HG03039 (cell line): ENCODE results near the gene HBS1L.

Experiments
- ATAC-seq: cut with Tn5 transposase; IDR thresholded peaks from one replicate; pipeline ENCODE4 v1.9.1; 2021; ENCODE audit warnings: mild to moderate bottlenecking, moderate library complexity; ENCODE audit not compliant: unreplicated experiment

HBS1L gene

GRCh38 chr6:135037541-135037940, 17.1 kb downstream of the HBS1L start:
- no peak for ATAC-seq

GRCh38 chr6:135036731-135037420, 17.7 kb downstream of the HBS1L start:
- no peak for ATAC-seq

- no peak for ATAC-seq
Measured at GRCh38 chr6:135033238-135033637, 21.4 kb downstream of the HBS1L start.

GRCh38 chr6:135030532-135031178, 24.0 kb downstream of the HBS1L start:
- no peak for ATAC-seq

- peak; percentile 95 for ATAC-seq
Measured at GRCh38 chr6:135030056-135030473, 24.6 kb downstream of the HBS1L start.

GRCh38 chr6:135025775-135026174, 28.8 kb downstream of the HBS1L start:
- no peak for ATAC-seq

DNA sequence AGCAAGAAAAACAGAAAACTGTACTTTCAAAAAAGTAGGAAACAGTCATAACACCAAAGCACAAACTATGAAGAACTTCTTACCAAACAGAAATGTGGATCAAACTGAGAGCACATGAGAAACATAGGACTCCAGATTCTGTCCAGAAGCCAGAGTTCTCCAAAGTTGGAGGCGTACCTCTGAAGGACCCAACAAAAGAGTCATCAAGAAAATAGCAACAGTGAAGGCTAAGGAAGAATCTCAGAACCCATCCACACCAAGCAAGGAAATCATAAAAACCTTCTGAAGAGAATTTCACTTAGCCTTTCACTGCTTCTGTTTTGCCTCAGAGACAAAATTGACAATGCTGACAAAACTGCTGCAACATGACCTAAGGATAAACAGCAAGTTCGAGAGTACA, 29.4 kb downstream of the HBS1L start:
- no peak for ATAC-seq

GRCh38 chr6:135022050-135022697, 32.4 kb downstream of the HBS1L start:
- no peak for ATAC-seq

GRCh38 chr6:135021310-135022049, 33.1 kb downstream of the HBS1L start:
- ATAC-seq: no peak

GRCh38 chr6:135018941-135019340, 35.7 kb downstream of the HBS1L start:
- ATAC-seq: no peak

- ATAC-seq: no peak
Measured at GRCh38 chr6:135018052-135018451, 36.6 kb downstream of the HBS1L start.

GRCh38 chr6:135014353-135014832, 40.2 kb downstream of the HBS1L start:
- ATAC-seq: peak; percentile 91

- no peak for ATAC-seq
Measured at GRCh38 chr6:135013211-135013610, 41.4 kb downstream of the HBS1L start.

GRCh38 chr6:135012764-135013163, 41.9 kb downstream of the HBS1L start:
- no peak for ATAC-seq

GRCh38 chr6:135012349-135012748, 42.3 kb downstream of the HBS1L start:
- no peak for ATAC-seq

DNA sequence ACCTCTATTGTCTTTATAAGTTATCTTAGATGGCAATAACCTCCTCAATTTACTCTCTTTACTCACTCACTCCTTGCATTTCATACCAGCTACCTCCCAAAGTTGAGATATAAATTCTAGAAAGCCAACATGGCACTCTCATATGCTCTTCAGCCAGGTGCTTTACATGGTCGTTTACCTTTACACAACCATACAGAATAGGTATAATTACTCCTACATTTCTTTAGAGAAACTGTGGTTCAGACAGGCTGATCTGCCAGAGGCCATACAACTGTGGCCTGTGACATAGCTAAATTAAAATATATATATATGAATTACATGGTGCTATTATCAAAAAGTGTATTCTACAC, 45.7 kb downstream of the HBS1L start:
- no peak for ATAC-seq

DNA sequence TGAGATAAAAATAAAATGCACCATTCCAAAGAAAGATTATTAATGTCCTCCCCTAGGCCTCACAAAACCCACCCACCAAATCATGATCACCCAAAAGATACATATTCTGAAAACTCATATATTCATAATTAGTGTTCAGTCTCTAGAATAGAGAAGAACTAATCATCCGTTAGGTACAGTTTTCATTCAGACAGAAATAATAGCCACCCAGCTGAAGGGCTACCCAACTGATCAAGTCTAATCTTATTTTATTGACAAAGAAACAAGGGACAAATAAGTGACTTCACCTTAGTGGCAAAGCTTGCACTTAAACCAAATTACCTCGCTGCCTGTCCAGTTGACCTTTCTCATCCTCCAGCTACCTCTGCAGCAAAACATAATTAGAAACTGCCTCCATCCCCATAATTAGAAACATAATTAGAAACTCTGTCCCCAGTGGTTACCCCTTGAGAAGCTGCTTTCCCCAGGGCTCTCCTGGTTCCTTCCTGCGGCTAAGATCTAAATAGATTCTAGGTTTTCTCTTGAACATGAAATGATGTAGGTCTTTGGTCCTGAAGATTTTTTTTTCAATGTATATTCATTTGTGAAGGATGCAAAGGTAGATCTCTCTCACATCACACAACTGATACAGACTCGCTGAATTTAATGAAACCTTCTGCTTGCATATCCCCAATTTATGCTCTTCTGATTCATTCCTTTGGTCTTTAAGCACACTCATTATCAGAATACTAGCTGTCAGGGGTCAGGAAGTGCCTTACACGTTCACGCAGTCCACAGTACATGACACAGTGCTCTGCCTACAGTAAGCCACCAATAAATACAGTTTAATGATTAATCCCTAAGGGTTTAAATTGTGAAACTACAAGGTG, 46.3 kb downstream of the HBS1L start:
- ATAC-seq: peak; percentile 75

- no peak for ATAC-seq
Measured at GRCh38 chr6:135006386-135006914, 48.2 kb downstream of the HBS1L start.

GRCh38 chr6:135004399-135004798, 50.2 kb downstream of the HBS1L start:
- ATAC-seq: no peak
